A673 (cell line): ENCODE results near the gene NUDT3. TPM values are rescaled to one million over a fixed set of nuclear protein-coding genes. Genes with fewer than 3 reads are reported as not detected.
A peak's percentile ranks its signal among the peaks of the same experiment; 100 is the strongest.

Experiments used
- BruUV-seq: library from RNA; stranded (reverse); fragments of 400-500 nt; replicated peaks from 2 replicates; lab custom pipeline; 2021; lab: Mats Ljungman, UMichigan
- CTCF ChIA-PET: fragments of 300-600 bp; sonication (Branson Sonifier 250); formaldehyde crosslinking; loops from one replicate; lab custom pipeline; 2022; ENCODE audit warnings: antibody characterized with exemption; lab: Charles Lee
- POLR2A ChIA-PET: fragments of 300-600 bp; sonication (Branson Sonifier 250); formaldehyde crosslinking; loops from one replicate; lab custom pipeline; 2022; ENCODE audit warnings: antibody characterized with exemption; ENCODE audit not compliant: low non-redundant PET; lab: Charles Lee
- DNase-seq: peaks from one replicate; pipeline ENCODE4 v3.0.0-alpha.2; 2015; ENCODE audit warnings: low spot score
- H3K27ac ChIP-seq: fragments of 200-600 bp; sonication (generic); 2 replicates; pipeline ENCODE4 v1.5.1; 2016; ENCODE audit warnings: mixed run types, low read depth, mild to moderate bottlenecking, mixed read lengths, antibody characterized with exemption, low read length; ENCODE audit not compliant: poor library complexity, severe bottlenecking
- H3K27me3 ChIP-seq: fragments of 200-600 bp; sonication (generic); replicated peaks from 2 replicates; pipeline ENCODE4 v1.6.1; 2017; ENCODE audit warnings: mixed run types, low read depth, mild to moderate bottlenecking, mixed read lengths, antibody characterized with exemption, low read length; ENCODE audit not compliant: insufficient read depth, poor library complexity
- H3K36me3 ChIP-seq: fragments of 200-600 bp; sonication (generic); 2 replicates; pipeline ENCODE4 v1.6.1; 2016; ENCODE audit warnings: mixed run types, mild to moderate bottlenecking, mixed read lengths, antibody characterized with exemption, low read length; ENCODE audit not compliant: insufficient read depth, poor library complexity, severe bottlenecking
- H3K4me1 ChIP-seq: fragments of 200-600 bp; sonication (generic); 2 replicates; pipeline ENCODE4 v1.6.1; 2017; ENCODE audit warnings: mixed run types, mild to moderate bottlenecking, mixed read lengths, antibody characterized with exemption, low read length; ENCODE audit not compliant: insufficient read depth, poor library complexity, severe bottlenecking
- H3K4me3 ChIP-seq: fragments of 200-600 bp; sonication (generic); 2 replicates; pipeline ENCODE4 v1.5.1; 2016; ENCODE audit warnings: low read depth, mixed run types, mild to moderate bottlenecking, mixed read lengths, low read length; ENCODE audit not compliant: poor library complexity, severe bottlenecking
- H3K9me3 ChIP-seq: fragments of 200-600 bp; sonication (generic); 2 replicates; pipeline ENCODE4 v1.6.1; 2016; ENCODE audit warnings: mixed run types, low read depth, mild to moderate bottlenecking, mixed read lengths, antibody characterized with exemption, low read length; ENCODE audit not compliant: poor library complexity, severe bottlenecking
- EZH2 ChIP-seq: fragments of 200-600 bp; sonication (generic); IDR thresholded peaks from 2 replicates; pipeline ENCODE4 v1.6.1; 2017; ENCODE audit warnings: borderline replicate concordance, low read depth, mild to moderate bottlenecking, mixed read lengths, antibody characterized with exemption, low read length; ENCODE audit not compliant: poor library complexity, severe bottlenecking
- intact Hi-C: fragments of 100-400 bp; cut with micrococcal nuclease; formaldehyde crosslinking; loops from one replicate; pipeline ENCODE4 v1.10.0; 2022; ENCODE audit not compliant: unreplicated experiment
- total RNA-seq: library from RNA; stranded (reverse); gene quantifications from 2 replicates; pipeline ENCODE4 v1.2.3, GENCODE V29; 2021
- TF ChIP-seq, protein P1 (sequence below): fragments of 300-800, 200-600 bp; sonication (generic); conservative IDR thresholded peaks from 2 replicates; pipeline ENCODE4 v1.5.1; 2017; ENCODE audit warnings: low read depth, mild to moderate bottlenecking, antibody characterized with exemption, low read length, moderate library complexity, mixed read lengths

NUDT3 gene
- total RNA-seq, 1 experiment from 2014 or later: 34.1 TPM

DNA sequence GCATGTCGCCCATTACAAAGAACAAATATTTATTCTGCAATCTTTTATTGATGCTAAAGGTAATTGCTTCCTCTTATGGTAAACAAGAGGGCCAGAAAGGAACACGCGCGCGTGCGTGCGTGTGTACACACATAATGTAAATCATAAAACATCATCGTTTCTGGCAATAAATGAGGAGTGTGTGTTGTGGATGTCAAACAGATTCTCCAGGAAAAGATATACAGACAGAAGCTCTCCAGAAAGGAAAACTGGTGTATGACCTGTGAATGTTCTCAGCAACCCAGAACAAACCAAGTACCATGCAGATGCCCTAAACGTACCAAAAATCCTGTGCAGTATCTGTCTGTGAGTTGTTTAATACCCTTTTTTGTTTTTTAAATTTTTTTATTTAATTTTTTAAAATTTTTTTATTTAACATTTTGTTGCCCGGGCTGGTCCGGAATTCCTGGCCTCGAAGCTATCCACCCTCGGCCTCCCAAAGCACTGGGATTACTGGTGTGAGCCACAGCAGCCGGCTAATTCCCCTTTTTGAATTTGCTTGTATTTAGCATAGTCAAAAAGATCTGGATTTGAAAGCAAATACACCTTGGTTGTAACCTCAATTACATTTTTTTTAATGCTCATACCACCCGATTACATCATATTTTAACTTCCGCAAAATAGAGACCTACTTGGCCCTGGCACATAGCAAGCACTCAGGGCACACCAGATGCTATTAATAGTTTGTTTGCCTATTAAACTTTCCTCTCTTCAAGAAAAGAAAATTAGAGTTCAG, 909 bp upstream of the NUDT3 start:
- BruUV-seq: TSS peak; percentile 68
- POLR2A ChIA-PET: no interaction called here
- CTCF ChIA-PET: interaction anchor here (1.0 kb wide), 1 partner anchor 144 kb away, joined by 3 read pairs; the partner anchor contains the start of gene SMIM29
- TF ChIP-seq, protein P1, sequence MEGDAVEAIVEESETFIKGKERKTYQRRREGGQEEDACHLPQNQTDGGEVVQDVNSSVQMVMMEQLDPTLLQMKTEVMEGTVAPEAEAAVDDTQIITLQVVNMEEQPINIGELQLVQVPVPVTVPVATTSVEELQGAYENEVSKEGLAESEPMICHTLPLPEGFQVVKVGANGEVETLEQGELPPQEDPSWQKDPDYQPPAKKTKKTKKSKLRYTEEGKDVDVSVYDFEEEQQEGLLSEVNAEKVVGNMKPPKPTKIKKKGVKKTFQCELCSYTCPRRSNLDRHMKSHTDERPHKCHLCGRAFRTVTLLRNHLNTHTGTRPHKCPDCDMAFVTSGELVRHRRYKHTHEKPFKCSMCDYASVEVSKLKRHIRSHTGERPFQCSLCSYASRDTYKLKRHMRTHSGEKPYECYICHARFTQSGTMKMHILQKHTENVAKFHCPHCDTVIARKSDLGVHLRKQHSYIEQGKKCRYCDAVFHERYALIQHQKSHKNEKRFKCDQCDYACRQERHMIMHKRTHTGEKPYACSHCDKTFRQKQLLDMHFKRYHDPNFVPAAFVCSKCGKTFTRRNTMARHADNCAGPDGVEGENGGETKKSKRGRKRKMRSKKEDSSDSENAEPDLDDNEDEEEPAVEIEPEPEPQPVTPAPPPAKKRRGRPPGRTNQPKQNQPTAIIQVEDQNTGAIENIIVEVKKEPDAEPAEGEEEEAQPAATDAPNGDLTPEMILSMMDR: no peak
- TF ChIP-seq EZH2: no peak
- H3K36me3 ChIP-seq: no peaks in the 10 kb centered on the region
- H3K27me3 ChIP-seq: no peaks in the 10 kb centered on the region
- no peak for DNase-seq
- peaks cover 4% of the 10 kb centered on the region for H3K9me3 ChIP-seq
- peak overlapping the region; percentile 94 for H3K27ac ChIP-seq
- H3K4me3 ChIP-seq: peak overlapping the region; percentile 88
- peaks cover 8% of the 10 kb centered on the region for H3K4me1 ChIP-seq
- intact Hi-C loops: no loop called here

DNA sequence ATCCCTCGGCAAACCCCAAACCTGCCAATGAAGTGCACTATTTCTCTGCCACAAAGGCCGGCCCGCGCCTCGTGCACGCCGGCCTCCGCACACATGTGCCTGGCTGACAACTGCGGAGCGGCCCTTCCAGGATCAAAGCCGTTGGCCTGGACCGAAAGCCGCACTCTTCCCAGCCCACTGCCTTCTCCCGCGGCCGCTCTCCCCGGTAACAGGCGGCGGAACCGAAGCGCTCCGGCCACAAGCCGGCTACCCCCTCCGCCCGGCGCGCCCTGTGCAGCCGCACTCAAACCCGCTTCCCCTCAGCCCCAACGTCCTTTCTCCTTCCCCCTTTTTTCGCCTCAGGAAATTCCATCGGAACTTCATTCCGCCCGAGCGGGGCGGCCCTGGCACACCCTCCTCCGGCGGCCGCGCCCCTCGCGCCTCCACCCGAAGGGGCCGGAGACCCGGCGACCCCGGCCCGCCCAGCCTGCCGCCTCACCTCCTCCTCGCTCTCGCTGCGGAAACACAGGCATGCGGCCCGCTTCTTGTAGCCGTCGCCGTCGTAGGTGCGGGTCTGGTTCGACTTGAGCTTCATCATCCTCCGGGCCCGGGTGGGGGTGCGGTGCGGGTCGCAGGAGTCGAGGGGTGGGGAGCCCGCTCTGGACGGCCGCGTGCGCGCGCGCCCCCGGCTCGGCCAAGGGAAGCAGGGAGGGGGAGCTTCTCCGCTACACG, 528 bp downstream of the NUDT3 start:
- H3K27ac ChIP-seq: peak overlapping the region; percentile 94
- ChIA-PET POLR2A (interaction anchor here (0.5 kb wide), 1 partner anchor 8 kb away, joined by 4 read pairs; no protein-coding TSS in a partner anchor), CTCF (interaction anchor here (0.9 to 1.1 kb wide), 2 partner anchors 32 to 143 kb away, joined by 3 to 9 read pairs; no protein-coding TSS in a partner anchor)
- H3K36me3 ChIP-seq: no peaks in the 10 kb centered on the region
- no TSS peak for BruUV-seq
- peaks cover 4% of the 10 kb centered on the region for H3K9me3 ChIP-seq
- TF ChIP-seq, protein P1: no peak
- TF ChIP-seq EZH2: no peak
- H3K4me3 ChIP-seq: peak overlapping the region; percentile 88
- intact Hi-C loops: no loop called here
- H3K4me1 ChIP-seq: peaks cover 10% of the 10 kb centered on the region
- H3K27me3 ChIP-seq: no peaks in the 10 kb centered on the region
- peak; percentile 88 for DNase-seq

DNA sequence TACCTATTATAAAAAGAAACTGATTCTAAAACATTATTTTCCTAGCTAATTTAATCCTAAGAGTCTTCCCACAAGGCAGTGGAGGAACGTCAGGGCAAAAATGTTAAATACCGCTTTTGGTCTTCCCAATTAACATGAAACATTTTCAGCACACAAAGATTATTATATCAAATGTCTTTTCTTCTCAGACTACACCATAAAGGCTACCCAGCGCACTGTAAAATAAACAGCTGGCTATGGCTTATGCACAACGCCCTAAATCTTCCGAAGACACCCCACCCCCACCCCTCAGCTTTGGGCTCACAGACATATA, 1.0 kb downstream of the NUDT3 start:
- POLR2A ChIA-PET: interaction anchor here (0.5 kb wide), 1 partner anchor 9 kb away, joined by 4 read pairs; no protein-coding TSS in a partner anchor
- H3K36me3 ChIP-seq: no peaks in the 10 kb centered on the region
- TF ChIP-seq EZH2: no peak
- TF ChIP-seq, protein P1: no peak
- BruUV-seq: no TSS peak
- H3K27me3 ChIP-seq: no peaks in the 10 kb centered on the region
- H3K4me1 ChIP-seq: peaks cover 16% of the 10 kb centered on the region
- H3K27ac ChIP-seq: peak overlapping the region; percentile 94
- CTCF ChIA-PET: interaction anchor here (0.9 to 1.1 kb wide), 2 partner anchors 32 to 142 kb away, joined by 3 to 9 read pairs; no protein-coding TSS in a partner anchor
- intact Hi-C loops: no loop called here
- H3K9me3 ChIP-seq: peaks cover 1% of the 10 kb centered on the region
- DNase-seq: no peak
- H3K4me3 ChIP-seq: peak overlapping the region; percentile 88
